SJCRH30 (cell line): ENCODE data around the gene OR52M1. TPM values are rescaled to one million over a fixed set of nuclear protein-coding genes. Genes with fewer than 3 reads are reported as not detected.

ENCODE experiments used
- total RNA-seq: library from RNA; depleted of rRNA; stranded (reverse); fragments of >200 nt; shearing (Covaris generic); gene quantifications from 2 replicates; pipeline ENCODE4 v1.2.3, GENCODE V29; 2014; rRNA removed

The OR52M1 gene
- total RNA-seq, 1 experiment from 2014 or later, result not detected

Other genes starting within 250 kb of the OR52M1 start
- not detected in 2 replicates for gene OR52B4, start 176.8 kb upstream of the OR52M1 start, total RNA-seq
- gene TRIM21, start 151.5 kb upstream of the OR52M1 start, total RNA-seq, result 7.5 and 10.2 TPM in 2 replicates
- gene OR52K2, start 95.9 kb upstream of the OR52M1 start, total RNA-seq, result not detected in 2 replicates
- gene OR52K1, start 62.5 kb upstream of the OR52M1 start, total RNA-seq, result not detected in 2 replicates
- not detected in 2 replicates for gene OR52I2, start 36.6 kb downstream of the OR52M1 start, total RNA-seq
- not detected in 2 replicates for gene OR52I1, start 48.8 kb downstream of the OR52M1 start, total RNA-seq
- 9.3 and 10.9 TPM in 2 replicates for gene TRIM68, start 63.0 kb downstream of the OR52M1 start, total RNA-seq
- gene OR51D1, start 92.3 kb downstream of the OR52M1 start, total RNA-seq, result not detected in 2 replicates
- not detected in 2 replicates for gene OR51E1, start 98.8 kb downstream of the OR52M1 start, total RNA-seq
- not detected in 2 replicates for gene OR51E2, start 152.7 kb downstream of the OR52M1 start, total RNA-seq
- gene MMP26, start 159.6 kb downstream of the OR52M1 start, total RNA-seq, result not detected in 2 replicates
- gene OR51F1, start 224.7 kb downstream of the OR52M1 start, total RNA-seq, result not detected in 2 replicates